ENCODE measurements around the gene CFTR.

GRCh38 chr7:117478836-117479224 is 995 bp upstream of the CFTR start:
- no peak for TF ChIP-seq CTCF (IDR thresholded peaks at IDR 0.05)
- TF ChIP-seq POLR2A (IDR thresholded peaks at IDR 0.05), result no peak
